SK-N-SH (cell line): ENCODE results near the gene CEP19.

Experiments
- CTCF ChIP-seq: fragments of 200-600 bp; sonication (generic); IDR thresholded peaks from 2 replicates; pipeline ENCODE4 v1.6.1; 2017; ENCODE audit warnings: antibody characterized with exemption, mild to moderate bottlenecking, moderate library complexity
- EZH2phosphoT487 ChIP-seq: fragments of 200-600 bp; sonication (generic); IDR thresholded peaks from 2 replicates; pipeline ENCODE4 v1.6.1; 2017; ENCODE audit warnings: low read depth, mixed run types, mild to moderate bottlenecking, antibody characterized with exemption, moderate library complexity, borderline replicate concordance
- GABPA ChIP-seq: IDR thresholded peaks from 2 replicates; pipeline ENCODE4 v1.4.0; 2012; ENCODE audit warnings: low read depth, mild to moderate bottlenecking
- MXI1 ChIP-seq: IDR thresholded peaks from 2 replicates; pipeline ENCODE4 v1.6.1; 2012; ENCODE audit warnings: mild to moderate bottlenecking, low read depth, low read length, improper control_type of control experiment
- POLR2AphosphoS5 ChIP-seq: IDR thresholded peaks from 2 replicates; pipeline ENCODE4 v1.6.1; 2012; ENCODE audit warnings: low read depth, low read length
- RCOR1 ChIP-seq: fragments of 150-350 bp; IDR thresholded peaks from 2 replicates; pipeline ENCODE4 v1.6.1; 2017; ENCODE audit warnings: antibody characterized with exemption, low read length
- TCF12 ChIP-seq: IDR thresholded peaks from 2 replicates; pipeline ENCODE4 v1.4.0; 2012
- TF ChIP-seq, protein P1 (sequence below): IDR thresholded peaks from 2 replicates; pipeline ENCODE4 v1.4.0; 2012; ENCODE audit warnings: low read depth, borderline replicate concordance

- no peak for TF ChIP-seq CTCF
- no peak for TF ChIP-seq MXI1
- TF ChIP-seq, protein P1, sequence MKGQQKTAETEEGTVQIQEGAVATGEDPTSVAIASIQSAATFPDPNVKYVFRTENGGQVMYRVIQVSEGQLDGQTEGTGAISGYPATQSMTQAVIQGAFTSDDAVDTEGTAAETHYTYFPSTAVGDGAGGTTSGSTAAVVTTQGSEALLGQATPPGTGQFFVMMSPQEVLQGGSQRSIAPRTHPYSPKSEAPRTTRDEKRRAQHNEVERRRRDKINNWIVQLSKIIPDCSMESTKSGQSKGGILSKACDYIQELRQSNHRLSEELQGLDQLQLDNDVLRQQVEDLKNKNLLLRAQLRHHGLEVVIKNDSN: no peak
- no peak for TF ChIP-seq POLR2AphosphoS5
- no peak for TF ChIP-seq GABPA
- TF ChIP-seq RCOR1: no peak
- TF ChIP-seq TCF12: no peak
- TF ChIP-seq EZH2phosphoT487: no peak
Observed at GRCh38 chr3:196660381-196661166, 51.5 kb downstream of the CEP19 start.
